ENCODE data around the gene NFKBIE. TPM values are rescaled to one million over a fixed set of nuclear protein-coding genes. Genes with fewer than 3 reads are reported as not detected.

The NFKBIE gene
- total RNA-seq, 1 donor from 2014 or later = 46.3 TPM

- no peak for DNase-seq (ENCODE audit: low read depth)
- no peaks in the 10 kb centered on the region for H3K27me3 ChIP-seq (ENCODE audit: control insufficient read depth, insufficient read depth, low read length)
- peak; percentile 61 for TF ChIP-seq CTCF (IDR thresholded peaks at IDR 0.05; ENCODE audit: insufficient read depth, low read length, poor library complexity, severe bottlenecking)
- no peak overlapping the region for H3K4me3 ChIP-seq (ENCODE audit: low read depth, low read length)
- H3K36me3 ChIP-seq (ENCODE audit: control insufficient read depth, insufficient read depth, low read length) = peaks cover 18% of the 10 kb centered on the region
Observed at GRCh38 chr6:44253307-44254101, 11.8 kb downstream of the NFKBIE start.

GRCh38 chr6:44251576-44252524, 13.5 kb downstream of the NFKBIE start:
- TF ChIP-seq CTCF (IDR thresholded peaks at IDR 0.05; ENCODE audit: insufficient read depth, low read length, poor library complexity, severe bottlenecking) = no peak
- DNase-seq (ENCODE audit: low read depth) = no peak
- Histone ChIP-seq H3K36me3 (ENCODE audit: control insufficient read depth, insufficient read depth, low read length) (peaks cover 18% of the 10 kb centered on the region), H3K27me3 (ENCODE audit: control insufficient read depth, insufficient read depth, low read length) (no peaks in the 10 kb centered on the region), H3K4me3 (ENCODE audit: low read depth, low read length) (no peak overlapping the region)

- Histone ChIP-seq H3K4me3 (ENCODE audit: low read depth, low read length) (no peak overlapping the region), H3K36me3 (ENCODE audit: control insufficient read depth, insufficient read depth, low read length) (peaks cover 18% of the 10 kb centered on the region)
Observed at GRCh38 chr6:44250718-44251123, 14.6 kb downstream of the NFKBIE start.

GRCh38 chr6:44250067-44250717, 15.2 kb downstream of the NFKBIE start:
- DNase-seq (ENCODE audit: low read depth) = no peak
- peaks cover 16% of the 10 kb centered on the region for H3K36me3 ChIP-seq (ENCODE audit: control insufficient read depth, insufficient read depth, low read length)
- TF ChIP-seq CTCF (IDR thresholded peaks at IDR 0.05; ENCODE audit: insufficient read depth, low read length, poor library complexity, severe bottlenecking) = no peak
- H3K27me3 ChIP-seq (ENCODE audit: control insufficient read depth, insufficient read depth, low read length) = no peaks in the 10 kb centered on the region
- H3K4me3 ChIP-seq (ENCODE audit: low read depth, low read length) = no peak overlapping the region

More at GRCh38 chr6:44250718-44251123, 14.6 kb downstream of the NFKBIE start:
- H3K27me3 ChIP-seq (ENCODE audit: control insufficient read depth, insufficient read depth, low read length) = no peaks in the 10 kb centered on the region
- no peak for DNase-seq (ENCODE audit: low read depth)
- TF ChIP-seq CTCF (IDR thresholded peaks at IDR 0.05; ENCODE audit: insufficient read depth, low read length, poor library complexity, severe bottlenecking) = no peak

- peaks cover 14% of the 10 kb centered on the region for H3K36me3 ChIP-seq (ENCODE audit: control insufficient read depth, insufficient read depth, low read length)
- H3K4me3 ChIP-seq (ENCODE audit: low read depth, low read length) = peak overlapping the region; percentile 80
- TF ChIP-seq CTCF (IDR thresholded peaks at IDR 0.05; ENCODE audit: insufficient read depth, low read length, poor library complexity, severe bottlenecking) = no peak
Observed at GRCh38 chr6:44249082-44249748, 16.1 kb downstream of the NFKBIE start.

More at GRCh38 chr6:44249082-44249748, 16.1 kb downstream of the NFKBIE start:
- no peaks in the 10 kb centered on the region for H3K27me3 ChIP-seq (ENCODE audit: control insufficient read depth, insufficient read depth, low read length)
- no peak for DNase-seq (ENCODE audit: low read depth)
